K562 (cell line): ENCODE results near the gene BAD. TPM values are rescaled to one million over a fixed set of nuclear protein-coding genes. Genes with fewer than 3 reads are reported as not detected.

Experiments
- HINFP ChIP-seq: fragments of 450-650 bp; conservative IDR thresholded peaks from 2 replicates; pipeline ENCODE4 v1.6.1; 2016; ENCODE audit warnings: missing genetic modification characterization, low read depth, mild to moderate bottlenecking, control low read depth, missing compliant biosample characterization
- JUND ChIP-seq, 2 experiments: IDR thresholded peaks; 2 replicates in 1 of 2; 3 replicates in 1 of 2; pipeline ENCODE4 v1.6.1; 2011; ENCODE audit warnings: borderline replicate concordance in 2 of 2, low read depth in 2 of 2, low read length in 2 of 2, improper control_type of control experiment in 1 of 2, missing biosample characterization in 1 of 2, missing genetic modification characterization in 1 of 2, missing genetic modification reagents in 1 of 2
- RFX1 ChIP-seq: fragments of 450-650 bp; IDR thresholded peaks from 2 replicates; pipeline ENCODE4 v1.6.1; 2016; ENCODE audit warnings: mild to moderate bottlenecking, moderate library complexity
- SP2 ChIP-seq: IDR thresholded peaks from 2 replicates; pipeline ENCODE4 v1.6.1; 2011; ENCODE audit warnings: mild to moderate bottlenecking, low read depth, low read length, moderate library complexity; ENCODE audit not compliant: poor library complexity, severe bottlenecking; ENCODE audit errors: extremely low read depth
- UBTF ChIP-seq, 2 experiments: IDR thresholded peaks; 2 replicates each; pipeline ENCODE4 v1.6.1; 2012; ENCODE audit warnings: improper control_type of control experiment in 2 of 2, low read depth in 2 of 2, low read length in 2 of 2, borderline replicate concordance in 1 of 2
- ZNF277 ChIP-seq: fragments of 250-450 bp; sonication (Bioruptor Pico); IDR thresholded peaks from 2 replicates; pipeline ENCODE4 v1.8.0; 2022; ENCODE audit warnings: inconsistent platforms, mild to moderate bottlenecking, moderate library complexity, borderline replicate concordance
- ZNF740 ChIP-seq, 3 experiments: fragments of 200-800 bp in 1 of 3; sonication (Bioruptor generic) in 1 of 3; sonication (generic) in 1 of 3; formaldehyde crosslinking in 1 of 3; IDR thresholded peaks; 2 replicates each; pipeline versions ENCODE4 v1.6.1 to v1.8.0; 2016 to 2022; ENCODE audit warnings: mild to moderate bottlenecking in 2 of 3, missing compliant biosample characterization in 2 of 3, missing genetic modification characterization in 2 of 3, missing genetic modification reagents in 1 of 3
- polyA plus RNA-seq, 8 experiments: library from polyadenylated mRNA; depleted of rRNA in 4 of 8; stranded (reverse) in 5 of 8; unstranded in 3 of 8; fragments of >200 nt; fragmentation: Nextera tagmentation in 2 of 8; fragmentation: Illumina TruSeq in 1 of 8; extraction: Ambion mirVana in 2 of 8; extraction: Trizol in 1 of 8; gene quantifications; 2 replicates each; pipeline versions ENCODE4 v1.2.1 to v1.2.3, GENCODE V29; 2011 to 2014; ENCODE audit warnings: inconsistent platforms in 1 of 8, missing spikeins in 1 of 8
- total RNA-seq, 7 experiments: library from RNA; depleted of rRNA in 6 of 7; stranded (reverse); fragments of >200 nt in 6 of 7; fragmentation: Illumina TruSeq in 2 of 7; extraction: Trizol in 2 of 7; gene quantifications; 2 replicates each; pipeline versions ENCODE4 v1.2.1 to v1.2.3, GENCODE V29; 2011 to 2021; ENCODE audit warnings: low replicate concordance in 1 of 7
- TF ChIP-seq, protein P1 (sequence below): IDR thresholded peaks from 2 replicates; pipeline ENCODE4 v1.6.1; 2011; ENCODE audit warnings: borderline replicate concordance, low read depth, mild to moderate bottlenecking, moderate library complexity, low read length; ENCODE audit not compliant: insufficient read depth, poor library complexity, severe bottlenecking
- TF ChIP-seq, protein P2 (sequence below): fragments of 450-650 bp; IDR thresholded peaks from 2 replicates; pipeline ENCODE4 v1.6.1; 2016; ENCODE audit warnings: low read depth, mild to moderate bottlenecking, moderate library complexity

BAD gene
- total and polyA plus RNA-seq, 9 of the 15 experiments (the other 6 are each of a cell fraction or from before 2014, with no cell fraction given), result 0.61 to 45.6 (median 11.8) TPM

DNA sequence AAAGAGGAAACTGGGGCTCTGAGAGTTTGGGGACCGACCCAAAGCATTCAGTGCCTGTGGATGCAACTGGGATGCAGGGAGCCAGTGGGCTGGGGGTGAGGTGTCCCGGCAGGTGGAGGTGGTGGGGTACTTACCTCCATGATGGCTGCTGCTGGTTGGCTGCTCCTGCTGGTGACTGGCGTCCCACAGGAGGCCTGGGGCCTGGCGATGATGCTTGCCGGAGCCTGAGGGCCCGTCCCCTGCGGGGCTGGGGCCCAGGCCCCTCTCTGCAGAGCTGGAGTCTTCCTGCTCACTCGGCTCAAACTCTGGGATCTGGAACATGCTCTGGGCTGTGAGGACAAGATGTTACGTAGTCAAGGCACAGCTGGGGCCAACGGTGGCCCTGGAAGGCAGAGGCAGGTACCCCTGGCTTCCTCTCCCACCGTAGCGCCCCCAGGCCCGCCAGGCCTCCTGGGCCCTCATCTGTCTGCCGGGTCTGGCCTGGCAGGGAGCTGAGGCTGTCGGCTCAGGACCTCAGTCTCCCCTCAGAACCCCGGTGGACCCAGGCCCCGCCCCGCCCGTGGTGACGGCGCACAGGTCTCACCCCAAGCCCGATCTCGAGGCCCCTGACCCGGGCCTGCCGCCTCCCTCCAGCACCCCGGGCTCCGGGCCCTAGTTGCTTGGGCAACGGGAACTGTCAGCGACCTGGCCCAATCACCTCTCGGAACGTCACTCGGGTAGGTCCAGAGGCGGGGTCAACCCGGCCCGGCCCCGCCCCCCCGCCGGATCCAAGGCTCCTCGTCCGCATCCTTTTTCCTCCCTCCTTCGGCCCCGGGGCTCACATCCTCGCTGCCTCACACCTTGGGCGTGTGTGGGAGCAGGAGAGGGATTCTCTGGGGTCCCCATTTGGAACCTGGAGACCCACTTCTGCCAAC, at the start of gene BAD (continued):
- no peak; a peak in 2 of 4 replicates for TF ChIP-seq UBTF (IDR thresholded peaks at IDR 0.05; ENCODE audit: borderline replicate concordance in 1 of 2, low read depth in 2 of 2, low read length in 2 of 2)
- TF ChIP-seq HINFP (tag), result no peak
- peak; percentile 48 for TF ChIP-seq JUND (IDR thresholded peaks at IDR 0.05; ENCODE audit: borderline replicate concordance, low read depth, low read length)
- no peak for TF ChIP-seq JUND (tag; IDR thresholded peaks at IDR 0.05; ENCODE audit: borderline replicate concordance, low read depth, low read length)
- TF ChIP-seq, protein P1, sequence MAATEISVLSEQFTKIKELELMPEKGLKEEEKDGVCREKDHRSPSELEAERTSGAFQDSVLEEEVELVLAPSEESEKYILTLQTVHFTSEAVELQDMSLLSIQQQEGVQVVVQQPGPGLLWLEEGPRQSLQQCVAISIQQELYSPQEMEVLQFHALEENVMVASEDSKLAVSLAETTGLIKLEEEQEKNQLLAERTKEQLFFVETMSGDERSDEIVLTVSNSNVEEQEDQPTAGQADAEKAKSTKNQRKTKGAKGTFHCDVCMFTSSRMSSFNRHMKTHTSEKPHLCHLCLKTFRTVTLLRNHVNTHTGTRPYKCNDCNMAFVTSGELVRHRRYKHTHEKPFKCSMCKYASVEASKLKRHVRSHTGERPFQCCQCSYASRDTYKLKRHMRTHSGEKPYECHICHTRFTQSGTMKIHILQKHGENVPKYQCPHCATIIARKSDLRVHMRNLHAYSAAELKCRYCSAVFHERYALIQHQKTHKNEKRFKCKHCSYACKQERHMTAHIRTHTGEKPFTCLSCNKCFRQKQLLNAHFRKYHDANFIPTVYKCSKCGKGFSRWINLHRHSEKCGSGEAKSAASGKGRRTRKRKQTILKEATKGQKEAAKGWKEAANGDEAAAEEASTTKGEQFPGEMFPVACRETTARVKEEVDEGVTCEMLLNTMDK, result no peak
- TF ChIP-seq, protein P2, sequence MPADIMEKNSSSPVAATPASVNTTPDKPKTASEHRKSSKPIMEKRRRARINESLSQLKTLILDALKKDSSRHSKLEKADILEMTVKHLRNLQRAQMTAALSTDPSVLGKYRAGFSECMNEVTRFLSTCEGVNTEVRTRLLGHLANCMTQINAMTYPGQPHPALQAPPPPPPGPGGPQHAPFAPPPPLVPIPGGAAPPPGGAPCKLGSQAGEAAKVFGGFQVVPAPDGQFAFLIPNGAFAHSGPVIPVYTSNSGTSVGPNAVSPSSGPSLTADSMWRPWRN, result no peak
- TF ChIP-seq ZNF277 (CRISPR knock-in tag), result no peak
- no peak for TF ChIP-seq ZNF740 (CRISPR knock-in tag; IDR thresholded peaks at IDR 0.05)
- no peak for TF ChIP-seq ZNF740 (tag; IDR thresholded peaks at IDR 0.05)
- peak; percentile 71 for TF ChIP-seq SP2
- TF ChIP-seq RFX1, result peak; percentile 97
